ENCODE data around the gene RBMS3. TPM values are rescaled to one million over a fixed set of nuclear protein-coding genes. Genes with fewer than 3 reads are reported as not detected.

Gene RBMS3
- total RNA-seq, 1 donor from 2014 or later: 3.4 TPM

DNA sequence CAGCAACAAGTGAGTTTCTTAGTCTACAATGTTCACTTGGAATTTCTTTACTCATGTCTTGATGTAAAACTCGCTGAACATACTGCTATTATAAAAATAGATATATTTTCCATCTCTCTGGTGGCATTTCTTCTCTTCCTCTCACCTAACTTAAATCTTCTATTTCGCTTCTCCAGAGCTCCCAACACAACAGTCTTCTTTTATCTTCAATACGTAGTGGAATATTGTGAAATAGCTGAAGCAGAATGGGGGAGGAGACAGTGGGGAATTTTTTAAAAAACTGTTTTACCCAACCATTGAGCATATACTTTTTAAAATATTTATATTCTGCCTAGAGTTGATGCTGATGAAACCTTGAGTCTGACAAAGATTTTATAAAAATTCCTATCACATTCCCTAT lies 548.5 kb downstream of the RBMS3 start:
- FAIRE-seq (no peak), DNase-seq (ENCODE audit: low read depth) (no peak)
- no peaks in the 10 kb centered on the region for H3K36me3 ChIP-seq (ENCODE audit: control insufficient read depth, insufficient read depth, low read length)
- H3K4me3 ChIP-seq (ENCODE audit: low read depth, low read length): no peak overlapping the region
- no peaks in the 10 kb centered on the region for H3K27me3 ChIP-seq (ENCODE audit: control insufficient read depth, insufficient read depth, low read length)
- TF ChIP-seq, protein P1, sequence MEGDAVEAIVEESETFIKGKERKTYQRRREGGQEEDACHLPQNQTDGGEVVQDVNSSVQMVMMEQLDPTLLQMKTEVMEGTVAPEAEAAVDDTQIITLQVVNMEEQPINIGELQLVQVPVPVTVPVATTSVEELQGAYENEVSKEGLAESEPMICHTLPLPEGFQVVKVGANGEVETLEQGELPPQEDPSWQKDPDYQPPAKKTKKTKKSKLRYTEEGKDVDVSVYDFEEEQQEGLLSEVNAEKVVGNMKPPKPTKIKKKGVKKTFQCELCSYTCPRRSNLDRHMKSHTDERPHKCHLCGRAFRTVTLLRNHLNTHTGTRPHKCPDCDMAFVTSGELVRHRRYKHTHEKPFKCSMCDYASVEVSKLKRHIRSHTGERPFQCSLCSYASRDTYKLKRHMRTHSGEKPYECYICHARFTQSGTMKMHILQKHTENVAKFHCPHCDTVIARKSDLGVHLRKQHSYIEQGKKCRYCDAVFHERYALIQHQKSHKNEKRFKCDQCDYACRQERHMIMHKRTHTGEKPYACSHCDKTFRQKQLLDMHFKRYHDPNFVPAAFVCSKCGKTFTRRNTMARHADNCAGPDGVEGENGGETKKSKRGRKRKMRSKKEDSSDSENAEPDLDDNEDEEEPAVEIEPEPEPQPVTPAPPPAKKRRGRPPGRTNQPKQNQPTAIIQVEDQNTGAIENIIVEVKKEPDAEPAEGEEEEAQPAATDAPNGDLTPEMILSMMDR (IDR thresholded peaks at IDR 0.05; ENCODE audit: insufficient read depth, low read length, severe bottlenecking): no peak

DNA sequence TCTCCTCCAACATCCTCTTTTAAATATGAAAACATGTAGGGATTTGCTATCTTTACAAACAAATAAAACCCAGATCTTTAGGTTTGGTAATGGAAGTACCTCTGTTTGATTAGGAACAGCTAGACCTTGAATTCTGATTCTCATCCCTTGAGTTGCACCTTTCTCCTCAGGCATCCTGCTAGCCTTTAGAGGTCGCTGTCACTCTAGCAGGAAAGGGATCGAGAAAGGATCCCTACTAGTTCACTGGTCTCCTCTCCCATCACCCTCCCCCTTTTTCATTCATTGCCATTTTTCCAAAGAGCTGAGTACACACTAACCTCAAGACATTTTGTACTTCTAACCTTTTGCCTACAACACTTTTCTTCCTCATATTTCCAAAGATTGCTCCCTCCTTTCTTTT lies 569.8 kb downstream of the RBMS3 start:
- Histone ChIP-seq H3K27me3 (ENCODE audit: control insufficient read depth, insufficient read depth, low read length) (no peaks in the 10 kb centered on the region), H3K4me3 (ENCODE audit: low read depth, low read length) (no peak overlapping the region), H3K36me3 (ENCODE audit: control insufficient read depth, insufficient read depth, low read length) (no peaks in the 10 kb centered on the region)
- no peak for FAIRE-seq
- DNase-seq (ENCODE audit: low read depth): no peak
- TF ChIP-seq, protein P1 (IDR thresholded peaks at IDR 0.05; ENCODE audit: insufficient read depth, low read length, severe bottlenecking): no peak

DNA sequence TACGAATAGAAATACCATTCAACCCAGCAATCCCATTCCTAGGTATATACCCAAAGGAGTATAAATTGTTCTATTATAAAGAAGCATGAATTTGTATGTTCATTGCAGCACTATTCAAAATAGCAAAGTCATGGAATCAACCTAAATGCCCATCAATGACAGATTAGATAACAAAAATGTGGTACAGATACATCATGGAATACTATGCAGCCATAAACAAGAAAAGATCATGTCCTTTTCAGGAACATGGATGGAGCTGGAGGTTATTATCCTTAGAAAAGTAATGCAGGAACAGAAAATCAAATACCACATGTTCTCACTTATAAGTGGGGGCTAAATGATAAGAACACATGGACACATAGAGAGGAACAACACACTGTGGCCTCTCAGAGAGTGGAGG lies 571.9 kb downstream of the RBMS3 start:
- Histone ChIP-seq H3K27me3 (ENCODE audit: control insufficient read depth, insufficient read depth, low read length) (no peaks in the 10 kb centered on the region), H3K4me3 (ENCODE audit: low read depth, low read length) (no peak overlapping the region), H3K36me3 (ENCODE audit: control insufficient read depth, insufficient read depth, low read length) (no peaks in the 10 kb centered on the region)
- DNase-seq (ENCODE audit: low read depth): no peak
- TF ChIP-seq, protein P1 (IDR thresholded peaks at IDR 0.05; ENCODE audit: insufficient read depth, low read length, severe bottlenecking): no peak
- no peak for FAIRE-seq

DNA sequence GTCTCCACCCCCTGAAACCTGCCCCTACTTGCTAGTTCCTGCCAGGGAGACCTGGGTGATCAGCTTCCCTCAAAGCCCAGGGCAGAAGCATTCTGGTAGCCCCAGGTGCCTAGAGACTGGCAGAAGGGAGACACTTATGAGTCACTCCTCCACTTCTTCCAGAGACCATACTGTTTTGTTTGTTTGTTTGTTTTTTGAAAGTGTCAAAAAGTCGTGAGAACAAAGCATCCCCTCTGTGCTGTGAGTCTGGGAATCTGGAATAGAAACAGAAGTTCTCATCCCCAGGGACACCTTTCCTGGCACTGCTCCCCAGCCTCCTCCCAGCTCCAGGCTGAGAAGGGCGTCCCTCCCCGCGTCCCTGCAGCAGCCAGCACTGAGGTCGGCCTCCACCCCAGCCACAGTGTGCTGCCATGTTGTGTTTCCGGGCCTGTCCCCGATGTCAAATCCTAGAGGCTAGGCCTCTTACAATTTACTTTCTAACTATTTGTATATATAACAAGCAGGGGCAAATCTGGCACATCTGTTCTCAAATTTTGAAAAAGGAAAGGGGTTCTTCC lies 573.0 kb downstream of the RBMS3 start:
- DNase-seq (ENCODE audit: low read depth) (no peak), FAIRE-seq (no peak)
- Histone ChIP-seq H3K36me3 (ENCODE audit: control insufficient read depth, insufficient read depth, low read length) (no peaks in the 10 kb centered on the region), H3K27me3 (ENCODE audit: control insufficient read depth, insufficient read depth, low read length) (no peaks in the 10 kb centered on the region), H3K4me3 (ENCODE audit: low read depth, low read length) (no peak overlapping the region)
- TF ChIP-seq, protein P1 (IDR thresholded peaks at IDR 0.05; ENCODE audit: insufficient read depth, low read length, severe bottlenecking): no peak

DNA sequence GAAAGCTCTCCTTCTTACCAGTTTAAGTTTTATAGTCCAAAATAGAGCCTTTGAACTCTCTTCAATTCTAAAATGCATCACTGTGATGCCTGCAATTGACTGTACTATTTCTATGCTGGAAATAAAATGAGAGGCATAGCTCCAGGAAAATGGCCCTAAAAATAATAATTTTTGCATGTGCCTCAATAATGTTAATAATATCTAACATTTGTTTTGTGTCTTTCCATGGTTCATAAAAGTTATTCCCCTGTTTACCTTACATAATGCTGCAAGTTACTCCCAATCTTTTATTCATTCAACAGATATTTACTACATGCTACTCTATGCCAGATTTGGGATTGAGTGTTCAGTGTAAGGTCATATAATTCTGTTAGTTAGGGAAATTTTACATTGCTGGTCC lies 574.0 kb downstream of the RBMS3 start:
- Histone ChIP-seq H3K27me3 (ENCODE audit: control insufficient read depth, insufficient read depth, low read length) (no peaks in the 10 kb centered on the region), H3K36me3 (ENCODE audit: control insufficient read depth, insufficient read depth, low read length) (no peaks in the 10 kb centered on the region), H3K4me3 (ENCODE audit: low read depth, low read length) (no peak overlapping the region)
- TF ChIP-seq, protein P1 (IDR thresholded peaks at IDR 0.05; ENCODE audit: insufficient read depth, low read length, severe bottlenecking): no peak
- DNase-seq (ENCODE audit: low read depth) (no peak), FAIRE-seq (no peak)

DNA sequence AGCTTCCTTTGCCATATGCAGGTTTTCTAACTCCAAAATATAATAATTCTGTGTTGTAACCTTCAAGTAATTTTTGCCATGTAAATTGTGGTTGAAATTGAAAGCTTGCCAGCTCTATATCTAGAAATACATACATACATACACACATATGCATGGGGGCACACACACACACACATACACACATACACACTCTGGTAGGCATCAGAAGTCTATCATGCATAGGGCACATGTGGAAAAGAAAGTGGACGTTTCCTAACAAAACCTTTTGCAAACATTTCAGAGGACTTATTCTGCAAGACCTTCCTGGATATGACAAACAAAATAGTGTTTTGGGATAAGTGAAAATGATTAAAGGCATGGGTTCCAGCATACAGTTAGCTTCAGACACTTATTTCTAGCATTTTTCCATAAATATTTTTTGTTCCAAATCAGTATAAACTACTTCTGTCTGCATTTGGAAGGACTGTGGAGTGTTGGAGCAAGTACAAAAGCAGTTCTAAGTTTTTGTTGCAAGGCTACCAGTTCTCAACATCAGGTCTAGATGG lies 578.9 kb downstream of the RBMS3 start:
- FAIRE-seq: no peak
- no peak for DNase-seq (ENCODE audit: low read depth)
- H3K27me3 ChIP-seq (ENCODE audit: control insufficient read depth, insufficient read depth, low read length): no peaks in the 10 kb centered on the region
- H3K4me3 ChIP-seq (ENCODE audit: low read depth, low read length): no peak overlapping the region
- H3K36me3 ChIP-seq (ENCODE audit: control insufficient read depth, insufficient read depth, low read length): no peaks in the 10 kb centered on the region
- TF ChIP-seq, protein P1 (IDR thresholded peaks at IDR 0.05; ENCODE audit: insufficient read depth, low read length, severe bottlenecking): no peak

Data from bronchial epithelial cell (primary cell).